Measurements from ENCODE around the gene ASAP2.

Gene ASAP2

DNA sequence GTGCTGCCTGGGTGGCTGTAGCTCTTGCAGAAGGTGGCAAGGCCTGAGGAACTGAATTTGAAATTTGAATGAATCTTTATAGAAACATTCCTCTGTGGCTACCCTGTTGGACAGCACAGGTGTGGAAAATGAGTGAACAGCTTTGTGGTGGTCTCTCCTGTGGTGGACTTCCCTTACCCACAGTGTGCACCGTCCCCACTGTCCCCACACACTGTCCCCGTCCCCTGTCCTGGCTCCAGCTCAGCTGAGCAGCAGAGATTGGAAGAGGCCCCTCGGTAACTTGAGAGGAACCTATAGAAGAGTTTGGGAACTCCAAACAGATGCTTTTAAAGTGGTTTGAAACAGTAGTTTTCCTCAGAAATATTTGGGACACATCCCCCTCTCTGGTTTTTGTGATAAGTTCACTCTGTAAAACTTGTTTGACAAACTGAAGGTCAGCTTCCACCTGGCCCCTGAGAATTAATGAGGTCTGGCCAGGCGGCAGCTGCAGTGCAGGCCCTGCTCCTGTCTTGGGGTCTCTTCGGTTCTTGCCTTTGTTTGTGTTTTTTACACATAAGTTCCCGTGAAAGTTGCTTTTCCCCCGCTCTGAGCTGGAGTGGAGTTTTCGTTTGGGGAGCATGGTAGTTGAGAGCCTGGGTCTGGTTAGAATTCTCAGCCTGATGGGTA, 63.2 kb downstream of the ASAP2 start:
- H3F3A ChIP-seq (ENCODE audit: low read depth), result no peaks in the 10 kb centered on the region
- H3K4me3 ChIP-seq (ENCODE audit: low read length, poor library complexity, severe bottlenecking), result no peak overlapping the region
- H3K4me1 ChIP-seq (ENCODE audit: insufficient read depth, low read length, poor library complexity, severe bottlenecking), result peaks cover 20% of the 10 kb centered on the region
- H3K27me3 ChIP-seq (ENCODE audit: insufficient read depth, low read length, poor library complexity, severe bottlenecking), result no peaks in the 10 kb centered on the region
- no peak overlapping the region for H3K4me2 ChIP-seq (ENCODE audit: low read depth, low read length, poor library complexity, severe bottlenecking)
- peaks cover 36% of the 10 kb centered on the region; the same call in 1 of the 2 replicates for H3K79me2 ChIP-seq (ENCODE audit: insufficient read depth, low read length)
- TF ChIP-seq, protein P1, sequence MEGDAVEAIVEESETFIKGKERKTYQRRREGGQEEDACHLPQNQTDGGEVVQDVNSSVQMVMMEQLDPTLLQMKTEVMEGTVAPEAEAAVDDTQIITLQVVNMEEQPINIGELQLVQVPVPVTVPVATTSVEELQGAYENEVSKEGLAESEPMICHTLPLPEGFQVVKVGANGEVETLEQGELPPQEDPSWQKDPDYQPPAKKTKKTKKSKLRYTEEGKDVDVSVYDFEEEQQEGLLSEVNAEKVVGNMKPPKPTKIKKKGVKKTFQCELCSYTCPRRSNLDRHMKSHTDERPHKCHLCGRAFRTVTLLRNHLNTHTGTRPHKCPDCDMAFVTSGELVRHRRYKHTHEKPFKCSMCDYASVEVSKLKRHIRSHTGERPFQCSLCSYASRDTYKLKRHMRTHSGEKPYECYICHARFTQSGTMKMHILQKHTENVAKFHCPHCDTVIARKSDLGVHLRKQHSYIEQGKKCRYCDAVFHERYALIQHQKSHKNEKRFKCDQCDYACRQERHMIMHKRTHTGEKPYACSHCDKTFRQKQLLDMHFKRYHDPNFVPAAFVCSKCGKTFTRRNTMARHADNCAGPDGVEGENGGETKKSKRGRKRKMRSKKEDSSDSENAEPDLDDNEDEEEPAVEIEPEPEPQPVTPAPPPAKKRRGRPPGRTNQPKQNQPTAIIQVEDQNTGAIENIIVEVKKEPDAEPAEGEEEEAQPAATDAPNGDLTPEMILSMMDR (conservative IDR thresholded peaks at IDR 0.05; ENCODE audit: low read length), result no peak
- no peak for TF ChIP-seq EZH2phosphoT487 (IDR thresholded peaks at IDR 0.05; ENCODE audit: borderline replicate concordance)
- H3K36me3 ChIP-seq (ENCODE audit: insufficient read depth, low read length), result no peaks in the 10 kb centered on the region
- H3K9me3 ChIP-seq (ENCODE audit: insufficient read depth, low read depth, low read length), result no peaks in the 10 kb centered on the region
- H2AFZ ChIP-seq (ENCODE audit: low read length), result no peak overlapping the region
- no peak overlapping the region for H3K9ac ChIP-seq (ENCODE audit: low read depth, low read length, poor library complexity, severe bottlenecking)
- no peaks in the 10 kb centered on the region for H3K9me2 ChIP-seq (replicated peaks; ENCODE audit: low read depth, low read length)
- no peaks in the 10 kb centered on the region for H4K20me1 ChIP-seq (ENCODE audit: insufficient read depth, low read length, poor library complexity, severe bottlenecking)

DNA sequence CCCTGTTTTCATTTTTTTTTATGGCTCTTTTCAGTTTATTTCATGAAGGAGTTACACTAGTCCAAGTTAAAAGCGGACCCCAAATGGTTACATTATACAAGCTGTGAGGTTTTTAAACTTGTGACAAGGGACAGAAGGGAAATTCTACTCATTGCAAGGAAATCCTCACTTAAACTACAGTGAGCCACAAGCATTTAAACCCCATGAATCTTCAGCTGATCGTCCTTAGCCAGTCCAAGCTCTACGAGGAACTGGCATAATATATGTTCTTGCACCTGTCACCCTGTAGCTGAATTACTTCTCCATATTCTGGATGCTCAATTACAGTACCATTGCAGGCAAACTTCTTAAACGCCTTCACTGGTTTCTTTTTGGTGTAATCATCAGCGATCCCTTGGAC, 64.5 kb downstream of the ASAP2 start:
- Histone ChIP-seq H3F3A (ENCODE audit: low read depth) (no peaks in the 10 kb centered on the region), H4K20me1 (ENCODE audit: insufficient read depth, low read length, poor library complexity, severe bottlenecking) (no peaks in the 10 kb centered on the region), H3K36me3 (ENCODE audit: insufficient read depth, low read length) (no peaks in the 10 kb centered on the region), H3K9me3 (ENCODE audit: insufficient read depth, low read depth, low read length) (no peaks in the 10 kb centered on the region), H3K9ac (ENCODE audit: low read depth, low read length, poor library complexity, severe bottlenecking) (no peak overlapping the region), H2AFZ (ENCODE audit: low read length) (no peak overlapping the region), H3K4me3 (ENCODE audit: low read length, poor library complexity, severe bottlenecking) (no peak overlapping the region), H3K4me1 (ENCODE audit: insufficient read depth, low read length, poor library complexity, severe bottlenecking) (peaks cover 23% of the 10 kb centered on the region), H3K27me3 (ENCODE audit: insufficient read depth, low read length, poor library complexity, severe bottlenecking) (no peaks in the 10 kb centered on the region), H3K9me2 (replicated peaks; ENCODE audit: low read depth, low read length) (no peaks in the 10 kb centered on the region), H3K4me2 (ENCODE audit: low read depth, low read length, poor library complexity, severe bottlenecking) (no peak overlapping the region), H3K79me2 (ENCODE audit: insufficient read depth, low read length) (peaks cover 48% of the 10 kb centered on the region; the same call in 1 of the 2 replicates)
- no peak for TF ChIP-seq EZH2phosphoT487 (IDR thresholded peaks at IDR 0.05; ENCODE audit: borderline replicate concordance)

DNA sequence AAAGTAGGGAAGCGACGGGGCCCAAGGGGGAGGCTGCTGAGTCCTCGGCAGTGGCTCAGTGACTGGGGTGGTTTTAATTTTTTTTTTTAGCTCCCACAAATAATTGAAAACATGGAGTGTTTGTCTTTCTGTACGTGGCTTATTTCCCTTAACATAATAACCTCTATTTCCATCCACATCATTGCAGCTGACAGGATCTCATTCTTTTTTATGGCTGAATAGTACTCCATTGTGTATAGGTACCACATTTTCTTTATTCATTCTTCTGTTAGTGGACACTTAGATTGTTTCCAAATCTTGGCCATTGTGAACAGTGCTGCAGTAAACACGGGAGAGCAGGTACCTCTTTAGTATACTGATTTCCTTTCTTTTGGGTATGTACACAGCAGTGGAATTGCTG, 65.1 kb downstream of the ASAP2 start:
- no peak overlapping the region for H3K9ac ChIP-seq (ENCODE audit: low read depth, low read length, poor library complexity, severe bottlenecking)
- peaks cover 17% of the 10 kb centered on the region for H3K4me1 ChIP-seq (ENCODE audit: insufficient read depth, low read length, poor library complexity, severe bottlenecking)
- no peak for TF ChIP-seq EZH2phosphoT487 (IDR thresholded peaks at IDR 0.05; ENCODE audit: borderline replicate concordance)
- TF ChIP-seq, protein P1 (conservative IDR thresholded peaks at IDR 0.05; ENCODE audit: low read length), result no peak
- no peak overlapping the region for H3K4me2 ChIP-seq (ENCODE audit: low read depth, low read length, poor library complexity, severe bottlenecking)
- H3K36me3 ChIP-seq (ENCODE audit: insufficient read depth, low read length), result no peaks in the 10 kb centered on the region
- H3F3A ChIP-seq (ENCODE audit: low read depth), result no peaks in the 10 kb centered on the region
- H3K4me3 ChIP-seq (ENCODE audit: low read length, poor library complexity, severe bottlenecking), result no peak overlapping the region
- no peaks in the 10 kb centered on the region for H3K27me3 ChIP-seq (ENCODE audit: insufficient read depth, low read length, poor library complexity, severe bottlenecking)
- no peaks in the 10 kb centered on the region for H3K9me3 ChIP-seq (ENCODE audit: insufficient read depth, low read depth, low read length)
- H4K20me1 ChIP-seq (ENCODE audit: insufficient read depth, low read length, poor library complexity, severe bottlenecking), result no peaks in the 10 kb centered on the region
- H3K79me2 ChIP-seq (ENCODE audit: insufficient read depth, low read length), result peaks cover 45% of the 10 kb centered on the region; the same call in 1 of the 2 replicates
- H3K9me2 ChIP-seq (replicated peaks; ENCODE audit: low read depth, low read length), result no peaks in the 10 kb centered on the region
- H2AFZ ChIP-seq (ENCODE audit: low read length), result no peak overlapping the region
